SK-N-MC (cell line): ENCODE measurements around the gene CAND2.

Source experiments
- EZH2 ChIP-seq: fragments of 200-600 bp; sonication (generic); IDR thresholded peaks from one replicate; pipeline ENCODE4 v1.6.1; 2017; ENCODE audit warnings: antibody characterized with exemption
- POLR2AphosphoS5 ChIP-seq: IDR thresholded peaks from 2 replicates; pipeline ENCODE4 v1.6.1; 2012; ENCODE audit warnings: mild to moderate bottlenecking, low read depth, low read length, borderline replicate concordance

DNA sequence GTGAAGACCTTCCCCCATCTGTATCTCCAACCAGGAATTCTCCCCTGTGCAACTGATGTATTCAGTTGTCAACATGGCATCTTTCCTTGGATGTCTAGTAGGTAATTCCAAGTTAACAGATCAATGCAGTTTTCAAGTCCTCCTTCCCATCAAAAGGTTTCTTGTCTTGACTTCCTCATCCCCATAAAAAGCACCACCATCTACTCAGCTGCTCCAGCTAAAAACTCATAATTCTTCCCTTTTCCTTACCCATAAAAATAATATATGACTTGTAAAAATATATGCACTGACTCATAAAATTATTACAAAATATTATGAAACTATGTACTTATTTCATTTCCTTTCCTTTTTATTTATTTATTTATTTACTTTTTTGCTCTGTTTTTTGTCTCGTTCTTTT is 5.0 kb upstream of the CAND2 start:
- TF ChIP-seq POLR2AphosphoS5 (no peak), EZH2 (no peak)
